ENCODE data around the gene KIAA0040. TPM values are rescaled to one million over a fixed set of nuclear protein-coding genes. Genes with fewer than 3 reads are reported as not detected.

The KIAA0040 gene
- total RNA-seq, 1 experiment from 2014 or later = 5.0 TPM

DNA sequence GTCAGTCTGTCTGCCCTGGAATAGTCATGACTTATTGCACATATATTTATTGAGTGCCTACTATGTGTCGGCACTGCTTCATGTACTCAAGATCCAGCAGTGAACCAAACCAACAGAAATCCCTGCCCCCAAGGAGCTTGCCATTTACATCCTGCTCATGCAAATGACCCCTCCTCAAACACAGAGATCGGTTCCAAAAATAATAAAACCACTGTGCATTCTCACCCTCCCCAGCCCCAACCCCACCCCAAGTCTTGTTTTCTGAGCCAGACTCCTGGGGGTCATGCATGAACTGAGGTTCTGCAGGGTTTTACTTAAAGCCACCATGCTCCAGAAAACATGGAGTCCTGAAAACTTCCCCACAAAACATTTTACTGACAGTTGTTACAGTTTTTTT, 61.9 kb downstream of the KIAA0040 start:
- Mint-ChIP-seq H3K36me3 (ENCODE audit: insufficient read depth in 1 of 3, low read depth in 3 of 3) (peaks cover 0 to 3% (median 0%) of the 10 kb centered on the region in 3 experiments; a peak in 3 of 7 replicates), H3K4me1 (peaks cover 41 to 45% of the 10 kb centered on the region in 2 experiments), H3K27ac (peak overlapping the region; percentile 81 to 100 (median 91)), H3K9me3 (peaks cover 0 to 2% of the 10 kb centered on the region in 2 experiments; a peak in 2 of 5 replicates), H3K27me3 (ENCODE audit: low read depth) (peaks cover 3% of the 10 kb centered on the region), H3K4me3 (peak overlapping the region; percentile 10 to 69; a peak in 4 of 5 replicates)
- Histone ChIP-seq H3K4ac (ENCODE audit: low read depth, low read length) (no peak overlapping the region), H3K23me2 (ENCODE audit: insufficient read length, low read depth, low read length, poor library complexity, severe bottlenecking) (no peaks in the 10 kb centered on the region), H3K14ac (ENCODE audit: insufficient read depth, low read length) (no peak overlapping the region; the same call in 1 of the 2 replicates), H3K4me1 (ENCODE audit: insufficient read depth, low read length) (peaks cover 16% of the 10 kb centered on the region; the same call in 1 of the 2 replicates), H3K4me2 (ENCODE audit: insufficient read depth, insufficient read length, low read length) (peak overlapping the region; percentile 19), H3K79me1 (ENCODE audit: insufficient read depth, low read depth, low read length, poor library complexity, severe bottlenecking) (no peaks in the 10 kb centered on the region), H4K5ac (ENCODE audit: insufficient read length, low read depth, low read length) (no peak overlapping the region), H3K23ac (ENCODE audit: insufficient read length, low read depth, low read length) (no peak overlapping the region), H3K27me3 (ENCODE audit: insufficient read depth, low read length) (0 out of 2 replicates have a peak, but pooled peaks cover 2% of the 10 kb centered on the region), H2BK15ac (ENCODE audit: low read depth, low read length) (no peak overlapping the region), H2BK120ac (ENCODE audit: low read depth, low read length, poor library complexity, severe bottlenecking) (no peak overlapping the region), H4K20me1 (ENCODE audit: control insufficient read depth, insufficient read depth, insufficient read length) (no peaks in the 10 kb centered on the region), H3K27ac (ENCODE audit: insufficient read length, low read depth, low read length) (peak overlapping the region; percentile 66), H3K9ac (ENCODE audit: extremely low read depth, insufficient read length, low read length) (no peak overlapping the region), H3K79me2 (ENCODE audit: insufficient read depth, low read length) (no peaks in the 10 kb centered on the region), H3K9me3 (ENCODE audit: control insufficient read depth, low read depth, low read length) (no peaks in the 10 kb centered on the region), H3T11ph (ENCODE audit: low read length) (no peak overlapping the region), H4K8ac (replicated peaks; ENCODE audit: insufficient read length, low read depth, low read length) (no peak overlapping the region), H3K56ac (ENCODE audit: insufficient read length, low read depth, low read length) (no peak overlapping the region), H3K18ac (ENCODE audit: insufficient read length, low read depth, low read length) (peak overlapping the region; percentile 52), H4K91ac (ENCODE audit: insufficient read length, low read depth, low read length) (no peak overlapping the region), H2AK5ac (ENCODE audit: insufficient read length, low read length) (no peak overlapping the region), H2BK5ac (ENCODE audit: insufficient read length, low read length) (no peak overlapping the region), H2BK12ac (ENCODE audit: insufficient read length, low read depth, low read length) (no peak overlapping the region), H2AFZ (ENCODE audit: low read length) (no peak overlapping the region), H2BK20ac (ENCODE audit: low read depth, low read length, poor library complexity, severe bottlenecking) (no peak overlapping the region)
- no CpG with 5 or more reads among the region's 2 CpGs for WGBS (ENCODE audit: extremely low coverage, insufficient read length, low lambda C conversion rate)
- DNase-seq = no peak
- TF ChIP-seq, protein P1, sequence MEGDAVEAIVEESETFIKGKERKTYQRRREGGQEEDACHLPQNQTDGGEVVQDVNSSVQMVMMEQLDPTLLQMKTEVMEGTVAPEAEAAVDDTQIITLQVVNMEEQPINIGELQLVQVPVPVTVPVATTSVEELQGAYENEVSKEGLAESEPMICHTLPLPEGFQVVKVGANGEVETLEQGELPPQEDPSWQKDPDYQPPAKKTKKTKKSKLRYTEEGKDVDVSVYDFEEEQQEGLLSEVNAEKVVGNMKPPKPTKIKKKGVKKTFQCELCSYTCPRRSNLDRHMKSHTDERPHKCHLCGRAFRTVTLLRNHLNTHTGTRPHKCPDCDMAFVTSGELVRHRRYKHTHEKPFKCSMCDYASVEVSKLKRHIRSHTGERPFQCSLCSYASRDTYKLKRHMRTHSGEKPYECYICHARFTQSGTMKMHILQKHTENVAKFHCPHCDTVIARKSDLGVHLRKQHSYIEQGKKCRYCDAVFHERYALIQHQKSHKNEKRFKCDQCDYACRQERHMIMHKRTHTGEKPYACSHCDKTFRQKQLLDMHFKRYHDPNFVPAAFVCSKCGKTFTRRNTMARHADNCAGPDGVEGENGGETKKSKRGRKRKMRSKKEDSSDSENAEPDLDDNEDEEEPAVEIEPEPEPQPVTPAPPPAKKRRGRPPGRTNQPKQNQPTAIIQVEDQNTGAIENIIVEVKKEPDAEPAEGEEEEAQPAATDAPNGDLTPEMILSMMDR (conservative IDR thresholded peaks at IDR 0.05) = no peak

Data from H9 (cell line).